GM18499 (cell line): ENCODE measurements around the gene ORAI2.
"Not testable (repeated sequence)": the region's sequence is repeated elsewhere in the genome, so short reads cannot be mapped to it uniquely, and the experiment has no call there.

Experiments used
- ATAC-seq: cut with Tn5 transposase; IDR thresholded peaks from one replicate; pipeline ENCODE4 v1.9.1; 2021; ENCODE audit warnings: moderate number of reproducible peaks; ENCODE audit not compliant: insufficient read depth, unreplicated experiment

Gene ORAI2

GRCh38 chr7:102444961-102445673 lies 11.7 kb downstream of the ORAI2 start:
- peak; percentile 42 for ATAC-seq

- ATAC-seq, result no peak
These were observed 12.3 kb downstream of the ORAI2 start for GRCh38 chr7:102445674-102446071.

GRCh38 chr7:102446387-102447156 lies 13.2 kb downstream of the ORAI2 start:
- ATAC-seq, result no peak

GRCh38 chr7:102447311-102447710 lies 13.9 kb downstream of the ORAI2 start:
- no peak for ATAC-seq

GRCh38 chr7:102449136-102449535 lies 15.8 kb downstream of the ORAI2 start:
- ATAC-seq, result no peak

GRCh38 chr7:102450242-102450641 lies 16.9 kb downstream of the ORAI2 start:
- ATAC-seq, result no peak

GRCh38 chr7:102451371-102452054 lies 18.1 kb downstream of the ORAI2 start:
- ATAC-seq, result no peak

- no peak for ATAC-seq
These were observed 19.1 kb downstream of the ORAI2 start for GRCh38 chr7:102452451-102452850.

GRCh38 chr7:102453319-102453718 lies 19.9 kb downstream of the ORAI2 start:
- no peak for ATAC-seq

- ATAC-seq, result no peak
These were observed 21.1 kb downstream of the ORAI2 start for GRCh38 chr7:102454468-102454867.

- ATAC-seq, result not testable (repeated sequence)
These were observed 21.6 kb downstream of the ORAI2 start for GRCh38 chr7:102454932-102455331.

GRCh38 chr7:102455596-102455995 lies 22.2 kb downstream of the ORAI2 start:
- ATAC-seq, result no peak

GRCh38 chr7:102456327-102456726 lies 23.0 kb downstream of the ORAI2 start:
- no peak for ATAC-seq

GRCh38 chr7:102457352-102457924 lies 24.1 kb downstream of the ORAI2 start:
- ATAC-seq, result no peak

GRCh38 chr7:102459221-102459844 lies 26.0 kb downstream of the ORAI2 start:
- no peak for ATAC-seq

- ATAC-seq, result no peak
These were observed 27.1 kb downstream of the ORAI2 start for GRCh38 chr7:102460467-102460866.

GRCh38 chr7:102463841-102464576 lies 30.6 kb downstream of the ORAI2 start:
- ATAC-seq, result no peak

GRCh38 chr7:102464577-102465280 lies 31.4 kb downstream of the ORAI2 start, which contains the start of the genes ALKBH4 and LRWD1:
Gene ALKBH4, minus strand, starts transcription at chr7:102464863. Its CDS starts 27 bp downstream, at chr7:102464836.
Gene LRWD1, plus strand, starts transcription at chr7:102464984. Its CDS starts 97 bp downstream, at chr7:102465081.
- ATAC-seq, result no peak

GRCh38 chr7:102466097-102466496 lies 32.7 kb downstream of the ORAI2 start:
- no peak for ATAC-seq
